ENCODE data around the gene RSRC1. TPM values are rescaled to one million over a fixed set of nuclear protein-coding genes. Genes with fewer than 3 reads are reported as not detected.

RSRC1 gene
- total and polyA plus RNA-seq, 10 donors = 7.2 to 56.5 (median 33.1) TPM

DNA sequence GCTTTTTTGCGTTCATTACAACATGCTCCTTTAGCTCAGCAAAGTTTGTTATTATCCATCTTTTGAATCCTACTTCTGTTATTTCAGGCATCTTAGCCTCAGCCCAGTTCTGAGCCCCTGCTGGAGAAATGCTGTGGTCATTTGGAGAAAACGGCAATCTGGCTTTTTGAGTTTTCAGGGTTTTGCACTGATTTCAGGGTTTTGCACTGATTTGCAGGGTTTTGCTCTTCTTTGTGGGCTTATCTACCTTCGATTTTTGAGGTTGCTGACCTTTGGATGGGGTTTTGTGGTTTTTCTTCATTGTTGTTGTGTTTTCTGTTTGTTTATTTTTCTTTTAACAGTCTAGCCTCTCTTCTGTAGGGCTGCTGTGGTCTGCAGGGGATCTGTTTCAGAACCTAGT, 137.4 kb downstream of the RSRC1 start:
- Histone ChIP-seq H3K4me3 (no peak overlapping the region), H3K4me1 (no peaks in the 10 kb centered on the region), H3K36me3 (peaks cover 0 to 17% (median 0%) of the 10 kb centered on the region in 6 donors), H3K27ac (no peak overlapping the region), H3K9me3 (peaks cover 0 to 46% (median 38%) of the 10 kb centered on the region in 8 donors), H3K27me3 (replicated peaks in 1 of 7) (no peaks in the 10 kb centered on the region)
- 78 to 97% (median 92%) methylated on average over 3 of the region's 3 CpGs for WGBS, 5 donors
- DNase-seq = no peak
- TF ChIP-seq POLR2A (IDR thresholded peaks at IDR 0.05) (no peak), POLR2AphosphoS5 (IDR thresholded peaks at IDR 0.05) (no peak)
- TF ChIP-seq, protein P1, sequence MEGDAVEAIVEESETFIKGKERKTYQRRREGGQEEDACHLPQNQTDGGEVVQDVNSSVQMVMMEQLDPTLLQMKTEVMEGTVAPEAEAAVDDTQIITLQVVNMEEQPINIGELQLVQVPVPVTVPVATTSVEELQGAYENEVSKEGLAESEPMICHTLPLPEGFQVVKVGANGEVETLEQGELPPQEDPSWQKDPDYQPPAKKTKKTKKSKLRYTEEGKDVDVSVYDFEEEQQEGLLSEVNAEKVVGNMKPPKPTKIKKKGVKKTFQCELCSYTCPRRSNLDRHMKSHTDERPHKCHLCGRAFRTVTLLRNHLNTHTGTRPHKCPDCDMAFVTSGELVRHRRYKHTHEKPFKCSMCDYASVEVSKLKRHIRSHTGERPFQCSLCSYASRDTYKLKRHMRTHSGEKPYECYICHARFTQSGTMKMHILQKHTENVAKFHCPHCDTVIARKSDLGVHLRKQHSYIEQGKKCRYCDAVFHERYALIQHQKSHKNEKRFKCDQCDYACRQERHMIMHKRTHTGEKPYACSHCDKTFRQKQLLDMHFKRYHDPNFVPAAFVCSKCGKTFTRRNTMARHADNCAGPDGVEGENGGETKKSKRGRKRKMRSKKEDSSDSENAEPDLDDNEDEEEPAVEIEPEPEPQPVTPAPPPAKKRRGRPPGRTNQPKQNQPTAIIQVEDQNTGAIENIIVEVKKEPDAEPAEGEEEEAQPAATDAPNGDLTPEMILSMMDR (IDR thresholded peaks at IDR 0.05 in 8 of 11, conservative IDR thresholded peaks at IDR 0.05 in 3 of 11) = no peak
- intact Hi-C loops (cut with DNase I; ENCODE audit: low total_unique reads) = no loop called here

DNA sequence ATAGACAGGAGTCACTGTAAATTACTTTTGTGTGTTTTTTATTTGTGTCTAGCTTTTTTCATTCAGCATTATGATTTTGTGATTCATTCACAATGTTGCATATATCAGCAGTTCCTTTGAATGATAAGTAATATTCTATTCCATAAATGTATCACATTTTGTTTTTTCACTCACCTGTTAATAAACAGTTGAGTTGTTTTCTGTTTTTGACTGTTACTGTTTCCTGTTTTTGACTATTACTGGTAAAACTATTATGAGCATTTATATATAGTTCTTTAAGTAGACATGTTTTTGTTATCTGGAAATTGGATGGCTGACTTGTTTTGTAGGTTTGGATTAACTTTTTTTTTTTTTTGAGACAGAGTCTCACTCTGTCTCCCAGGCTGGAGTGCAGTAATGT, 138.4 kb downstream of the RSRC1 start:
- Histone ChIP-seq H3K9me3 (peaks cover 0 to 48% (median 35%) of the 10 kb centered on the region in 8 donors), H3K36me3 (peaks cover 0 to 24% (median 0%) of the 10 kb centered on the region in 6 donors), H3K27me3 (replicated peaks in 1 of 7) (no peaks in the 10 kb centered on the region), H3K27ac (no peak overlapping the region), H3K4me3 (no peak overlapping the region), H3K4me1 (no peaks in the 10 kb centered on the region)
- intact Hi-C loops (cut with DNase I; ENCODE audit: low total_unique reads) = no loop called here
- no peak for TF ChIP-seq POLR2A (IDR thresholded peaks at IDR 0.05)
- TF ChIP-seq, protein P1 (IDR thresholded peaks at IDR 0.05 in 8 of 11, conservative IDR thresholded peaks at IDR 0.05 in 3 of 11) = no peak
- no peak for DNase-seq

DNA sequence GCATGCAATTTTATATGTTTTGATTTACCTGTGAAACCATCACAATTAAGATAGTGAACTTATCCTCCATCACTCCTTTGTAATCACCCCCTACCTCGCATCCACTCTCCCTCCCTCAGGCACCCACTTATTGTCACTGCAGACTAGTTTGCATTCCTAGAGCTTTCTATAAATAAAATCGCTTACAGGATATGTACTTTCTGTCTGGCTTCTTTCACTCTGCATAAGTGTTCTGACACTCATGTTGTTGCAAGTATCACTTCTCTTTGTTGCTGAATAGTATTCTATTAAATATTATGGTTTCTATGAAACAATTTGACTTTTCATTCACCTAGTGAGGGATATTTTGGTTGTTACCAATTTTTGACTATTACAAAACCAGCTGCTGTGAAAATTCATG, 139.3 kb downstream of the RSRC1 start:
- no peak overlapping the region for H3K27ac ChIP-seq
- peaks cover 0 to 47% (median 35%) of the 10 kb centered on the region in 8 donors for H3K9me3 ChIP-seq
- intact Hi-C loops (cut with DNase I; ENCODE audit: low total_unique reads) = no loop called here
- H3K27me3 ChIP-seq (replicated peaks in 1 of 7) = no peaks in the 10 kb centered on the region
- 62 to 83% (median 78%) methylated on average over 2 of the region's 2 CpGs for WGBS, 5 donors
- H3K4me1 ChIP-seq = no peaks in the 10 kb centered on the region
- H3K36me3 ChIP-seq = peaks cover 0 to 32% (median 0%) of the 10 kb centered on the region in 6 donors
- TF ChIP-seq, protein P1 (IDR thresholded peaks at IDR 0.05 in 8 of 11, conservative IDR thresholded peaks at IDR 0.05 in 3 of 11) = no peak
- TF ChIP-seq POLR2A (IDR thresholded peaks at IDR 0.05) (no peak), POLR2AphosphoS5 (IDR thresholded peaks at IDR 0.05) (no peak)
- DNase-seq = no peak
- no peak overlapping the region for H3K4me3 ChIP-seq

DNA sequence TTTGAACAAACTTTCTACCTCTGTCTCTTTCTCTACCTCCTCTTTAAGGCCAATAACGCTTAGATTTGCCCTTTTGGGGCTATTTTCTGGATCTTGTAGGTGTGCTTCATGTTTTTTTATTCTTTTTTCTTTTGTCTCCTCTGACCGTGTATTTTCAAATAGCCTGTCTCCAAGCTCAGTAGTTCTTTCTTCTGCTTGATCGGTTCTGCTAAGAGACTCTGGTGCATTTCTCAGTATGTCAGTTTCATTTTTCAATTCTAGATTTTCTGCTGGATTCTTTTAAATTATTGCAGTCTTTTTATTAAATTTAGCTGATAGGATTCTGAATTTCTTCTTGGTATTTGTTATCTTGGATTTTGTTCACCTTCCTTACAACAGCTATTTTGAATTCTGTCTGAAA, 148.7 kb downstream of the RSRC1 start:
- TF ChIP-seq POLR2AphosphoS5 (IDR thresholded peaks at IDR 0.05) = no peak
- TF ChIP-seq, protein P1 (IDR thresholded peaks at IDR 0.05 in 8 of 11, conservative IDR thresholded peaks at IDR 0.05 in 3 of 11) = no peak
- no peak for TF ChIP-seq POLR2A (IDR thresholded peaks at IDR 0.05)
- DNase-seq = no peak
- Histone ChIP-seq H3K4me3 (no peak overlapping the region), H3K27me3 (replicated peaks in 1 of 7) (no peaks in the 10 kb centered on the region), H3K9me3 (peaks cover 0 to 39% (median 23%) of the 10 kb centered on the region in 8 donors), H3K4me1 (no peaks in the 10 kb centered on the region), H3K27ac (no peak overlapping the region), H3K36me3 (peaks cover 0 to 30% (median 2%) of the 10 kb centered on the region in 6 donors)
- WGBS, 5 donors = 58 to 93% (median 77%) methylated on average over 3 of the region's 3 CpGs
- intact Hi-C loops (cut with DNase I; ENCODE audit: low total_unique reads) = no loop called here

Measured in spleen (tissue), 11 donors.